Stimulated activated CD8-positive, alpha-beta memory T cell treated with anti-CD3 and anti-CD28 coated beads, Interleukin-7, amount 100 ng/mL, for 4 hours (primary cell): ENCODE measurements around the gene EYS.
"Not testable (repeated sequence)": the region's sequence is repeated elsewhere in the genome, so short reads cannot be mapped to it uniquely, and the experiment has no call there.

Experiments
- DNase-seq, 2 donors: peaks; one replicate each; pipeline ENCODE4 v3.0.0-alpha.2; 2020; ENCODE audit warnings: low read depth in 2 of 2

EYS gene

GRCh38 chr6:65633501-65633900, 73.5 kb downstream of the EYS start:
- no peak for DNase-seq

DNA sequence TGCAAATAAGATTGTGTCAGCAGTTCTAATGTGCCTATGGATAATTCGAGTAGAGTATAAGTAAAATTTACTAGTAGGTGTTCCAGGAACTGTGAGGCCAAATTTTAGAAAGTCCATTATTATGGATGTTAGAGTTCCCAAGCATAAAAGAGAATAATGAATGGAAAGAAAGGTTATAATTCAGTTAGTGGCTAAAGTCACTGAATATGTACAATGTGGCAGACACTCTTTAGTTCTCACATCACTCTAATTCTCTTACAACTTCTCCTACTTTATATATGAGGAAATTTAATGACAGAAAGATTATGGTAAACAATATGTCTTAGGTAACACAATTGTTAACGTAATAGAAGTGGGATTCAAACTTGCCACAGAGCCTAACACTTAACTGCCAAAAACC, 75.3 kb downstream of the EYS start:
- no peak for DNase-seq

DNA sequence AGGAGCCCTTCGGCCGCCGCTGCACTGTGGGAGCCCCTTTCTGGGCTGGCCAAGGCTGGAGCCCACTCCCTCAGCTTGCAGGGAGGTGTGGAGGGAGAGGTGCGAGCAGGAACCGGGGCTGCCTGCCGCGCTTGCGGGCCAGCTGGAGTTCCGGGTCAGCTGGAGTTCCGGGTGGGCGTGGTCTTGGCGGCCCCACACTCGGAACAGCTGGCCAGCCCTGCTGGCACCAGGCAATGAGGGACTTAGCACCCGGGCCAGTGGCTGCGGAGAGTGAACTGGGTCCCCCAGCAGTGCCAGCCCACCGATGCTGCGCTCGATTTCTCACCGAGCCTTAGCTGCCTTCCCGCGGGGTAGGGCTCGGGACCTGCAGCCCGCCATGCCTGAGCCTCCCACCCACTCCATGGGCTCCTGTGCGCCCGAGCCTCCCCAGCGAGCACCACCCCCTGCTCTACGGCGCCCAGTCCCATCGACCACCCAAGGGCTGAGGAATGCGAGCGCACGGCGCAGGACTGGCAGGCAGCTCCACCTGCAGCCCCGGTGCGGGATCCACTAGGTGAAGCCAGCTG, 79.5 kb downstream of the EYS start:
- not testable (repeated sequence) for DNase-seq

GRCh38 chr6:65627015-65627414, 80.0 kb downstream of the EYS start:
- no peak for DNase-seq

DNA sequence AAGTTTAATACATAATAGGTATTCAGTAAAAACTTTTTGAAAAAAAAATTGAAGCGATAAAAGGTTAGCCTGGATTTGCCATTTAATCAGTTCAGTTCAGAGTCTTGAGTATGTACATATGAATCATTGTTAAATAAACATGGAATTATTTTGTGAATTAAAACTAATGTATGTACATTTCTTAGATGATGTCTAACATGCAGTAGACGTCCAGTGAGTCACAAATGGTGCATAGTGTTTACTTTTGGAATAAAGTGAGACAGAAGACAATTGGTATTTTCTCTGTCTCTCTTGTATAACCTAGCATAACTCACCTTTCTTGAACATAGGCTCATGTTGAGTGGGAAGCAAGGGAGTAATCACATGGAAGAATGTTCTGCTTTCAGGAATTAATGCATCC, 83.5 kb downstream of the EYS start:
- no peak for DNase-seq

DNA sequence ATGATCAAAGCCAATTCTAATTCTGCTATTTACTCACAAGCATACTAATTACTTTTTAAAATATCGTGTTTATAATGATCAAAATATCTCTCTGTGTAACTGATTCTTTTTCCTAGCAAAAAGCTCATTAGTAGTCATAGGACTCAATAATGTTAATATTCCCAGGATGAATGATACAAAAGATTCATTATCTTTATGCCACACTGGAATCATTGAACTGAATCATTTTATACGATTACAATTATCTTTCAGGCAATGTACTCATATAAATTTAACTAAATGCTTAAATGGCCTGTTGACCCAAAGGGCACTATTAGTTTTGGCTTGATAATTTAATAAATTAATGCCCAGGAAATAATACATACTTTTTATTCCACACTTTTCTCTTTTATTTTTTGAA, 96.3 kb downstream of the EYS start:
- DNase-seq, result no peak

DNA sequence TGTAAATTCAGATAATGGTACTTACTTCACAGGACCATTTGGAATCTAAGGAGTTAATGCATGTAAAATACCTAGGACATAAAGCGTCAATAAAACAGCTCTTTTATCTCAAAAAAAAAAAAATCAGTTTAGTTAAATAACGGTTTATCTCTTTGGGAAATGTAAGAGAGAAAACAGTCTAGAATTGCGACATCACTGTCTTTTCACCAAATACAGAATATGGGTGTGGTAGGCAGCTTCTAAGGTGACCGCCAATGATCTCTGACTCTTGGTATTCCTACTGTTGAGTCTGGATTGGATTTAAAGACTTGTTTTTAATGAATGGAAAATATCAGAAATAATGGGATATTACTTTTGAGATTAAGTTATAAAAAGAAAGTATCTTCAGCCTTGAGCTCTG, 111.5 kb downstream of the EYS start:
- DNase-seq, result no peak

DNA sequence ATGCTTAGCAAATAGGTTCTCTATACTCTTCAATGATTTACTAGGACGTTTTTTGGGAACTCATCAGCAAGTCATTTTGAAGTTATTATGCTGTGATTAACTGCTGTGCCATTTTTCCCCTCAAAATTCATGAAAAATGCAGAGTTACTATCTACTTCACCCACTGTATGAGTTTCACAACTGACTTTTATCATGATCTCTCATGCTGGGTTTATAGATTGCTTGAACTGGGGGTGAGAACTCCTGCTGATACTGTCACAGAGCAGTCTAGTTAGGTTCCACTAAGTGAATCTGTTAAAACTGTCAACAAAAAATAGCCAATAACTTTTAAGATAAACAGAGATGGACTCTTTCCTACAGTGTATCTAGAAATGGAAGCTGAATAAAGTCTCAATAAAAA, 136.7 kb downstream of the EYS start:
- no peak for DNase-seq

GRCh38 chr6:65569505-65569904, 137.5 kb downstream of the EYS start:
- DNase-seq, result no peak

DNA sequence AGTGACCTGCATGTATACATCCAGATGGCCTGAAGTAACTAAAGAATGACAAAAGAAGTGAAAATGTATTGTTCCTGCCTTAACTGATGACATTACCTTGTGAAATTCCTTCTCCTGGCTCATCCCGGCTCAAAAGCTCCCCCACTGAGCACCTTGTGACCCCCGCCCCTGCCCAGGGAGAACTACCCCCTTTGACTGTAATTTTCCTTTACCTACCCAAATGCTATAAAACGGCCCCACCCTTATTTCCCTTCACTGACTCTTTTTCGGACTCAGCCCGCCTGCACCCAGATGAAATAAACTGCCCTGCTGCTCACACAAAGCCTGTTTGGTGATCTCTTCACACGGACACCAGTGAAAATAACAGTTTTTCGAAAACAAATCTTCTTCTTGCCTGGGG, 138.0 kb downstream of the EYS start:
- not testable (repeated sequence) for DNase-seq

DNA sequence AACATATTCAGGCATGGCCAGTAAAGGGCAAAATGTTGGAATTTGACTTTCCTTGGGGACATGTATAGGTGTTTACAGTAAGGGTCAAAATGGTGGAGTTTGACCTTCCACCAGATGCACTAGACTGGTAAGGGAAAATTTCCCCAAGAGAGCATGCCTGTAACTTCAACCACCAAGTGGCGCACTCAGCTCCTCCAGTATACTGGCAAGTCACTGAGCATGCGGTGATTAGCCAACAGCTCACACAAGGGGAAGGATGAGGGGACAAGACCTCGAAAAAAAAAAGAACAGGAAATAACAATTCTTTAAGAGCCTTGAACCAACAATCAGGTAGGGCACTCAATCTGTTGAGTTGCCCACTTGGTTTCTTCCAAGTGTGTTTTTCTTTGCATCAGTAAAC, 140.9 kb downstream of the EYS start:
- no peak for DNase-seq

DNA sequence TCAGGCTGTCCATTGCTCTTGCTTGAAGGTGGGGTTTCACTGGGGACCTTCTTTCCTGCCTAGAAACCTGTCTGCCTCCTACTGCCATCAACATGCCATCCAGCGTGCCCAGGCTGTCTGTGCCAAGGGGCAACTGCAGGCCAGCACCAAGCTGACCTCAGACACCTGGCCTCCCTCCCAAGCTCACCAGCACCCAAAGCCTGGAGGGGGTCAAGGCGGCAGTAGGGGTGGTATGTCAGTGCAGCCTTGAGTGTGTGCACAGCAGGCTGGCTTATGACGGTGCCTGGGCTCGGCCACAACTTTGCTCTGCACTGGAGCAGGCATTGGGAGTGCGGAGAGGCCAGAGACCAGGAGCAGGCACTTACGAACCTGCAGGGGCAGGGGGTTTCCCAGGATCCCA, 149.0 kb downstream of the EYS start:
- DNase-seq, result no peak

- no peak for DNase-seq
Observed at GRCh38 chr6:65557224-65557623, 149.8 kb downstream of the EYS start.

DNA sequence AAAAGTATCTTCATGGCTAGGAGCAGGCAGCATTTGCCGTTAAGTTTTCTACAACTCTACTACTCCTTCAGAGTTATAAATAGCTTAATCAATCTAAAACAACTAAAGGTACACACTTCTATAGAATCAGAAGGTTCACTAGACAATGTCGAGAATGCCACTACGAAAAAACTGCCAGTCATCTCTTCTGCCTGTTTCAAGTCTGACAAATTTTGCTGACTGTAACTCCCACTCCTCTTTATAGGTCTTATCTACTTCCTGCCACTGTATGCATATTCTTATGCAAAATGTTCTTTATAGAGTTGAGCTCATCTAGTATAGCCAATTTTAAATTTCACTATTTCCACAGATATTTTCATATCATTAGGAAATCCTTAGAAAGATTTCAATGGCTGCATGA, 160.1 kb downstream of the EYS start:
- DNase-seq, result no peak

DNA sequence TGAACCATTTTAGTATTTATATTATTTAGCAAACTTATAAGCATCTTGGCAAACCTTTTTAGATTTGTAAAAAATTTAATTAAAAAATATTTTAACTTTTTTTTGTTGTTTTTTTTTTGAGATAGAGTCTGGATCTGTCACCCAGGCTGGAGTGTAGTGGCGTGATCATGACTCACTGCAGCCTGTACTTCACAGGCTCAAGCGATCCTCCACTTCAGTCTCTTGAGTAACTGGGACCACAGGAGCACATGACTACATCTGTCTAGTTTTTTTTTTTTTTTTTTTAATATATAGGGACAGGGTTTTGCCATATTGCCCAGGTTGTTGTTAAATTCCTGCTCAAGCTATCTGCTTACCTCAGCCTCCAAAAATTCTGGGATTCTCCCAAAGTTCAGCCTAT, 161.1 kb downstream of the EYS start:
- DNase-seq, result no peak

DNA sequence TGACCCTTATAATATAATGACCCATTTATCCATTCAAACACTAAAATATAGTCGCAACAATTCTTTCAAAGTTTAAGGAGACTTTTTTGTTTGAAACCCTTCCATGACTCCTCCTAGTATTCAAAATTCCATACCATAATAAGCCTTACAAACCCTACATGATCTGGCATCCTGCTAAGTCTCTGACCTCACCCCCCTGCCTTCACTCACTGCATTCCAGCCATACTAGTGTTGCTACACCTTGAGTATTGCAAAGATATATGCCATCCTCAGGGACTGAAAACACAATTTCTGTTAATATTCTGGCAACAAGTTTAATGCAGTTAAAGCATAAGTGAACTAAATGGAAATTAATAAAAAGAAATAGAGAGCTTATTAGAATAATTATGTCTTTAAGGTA, 168.4 kb downstream of the EYS start:
- no peak for DNase-seq

DNA sequence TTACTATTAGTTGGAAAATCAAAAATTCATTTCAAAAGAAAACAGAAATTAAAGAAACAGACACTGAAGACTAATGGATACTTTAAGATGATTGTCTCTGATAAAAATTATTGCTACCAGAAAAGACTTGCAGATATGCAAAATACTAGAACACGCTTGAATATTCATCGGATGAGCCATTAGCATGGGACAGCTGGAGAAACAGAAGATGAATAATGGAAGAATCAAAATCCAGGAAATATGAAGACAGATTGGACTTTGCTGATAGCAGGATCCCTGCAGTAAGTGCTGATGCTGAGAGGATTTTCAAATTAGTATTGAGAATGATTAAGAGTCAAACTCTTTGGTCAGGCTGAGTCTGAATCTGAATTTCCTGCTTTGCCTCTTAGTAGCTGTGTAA, 169.4 kb downstream of the EYS start:
- DNase-seq, result no peak

- no peak for DNase-seq
Observed at GRCh38 chr6:65531533-65531932, 175.5 kb downstream of the EYS start.

DNA sequence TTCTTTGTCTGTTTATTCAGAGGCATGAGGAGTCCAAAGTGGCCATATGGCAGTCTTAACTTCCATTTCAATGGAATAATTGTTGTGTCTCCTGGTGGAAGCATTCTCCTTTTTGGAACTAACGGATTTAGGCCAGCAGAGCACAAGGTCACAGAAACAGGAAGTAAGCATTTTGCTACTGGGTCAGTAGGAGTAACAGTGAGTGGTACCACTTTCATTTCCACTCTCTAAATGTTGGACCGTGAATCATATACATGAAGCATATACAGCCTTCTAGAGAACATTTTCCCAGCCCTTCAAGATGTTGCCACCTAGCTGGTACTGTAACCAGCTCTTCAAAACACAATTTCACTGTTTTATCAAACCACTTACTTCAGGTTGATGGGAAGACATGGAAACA, 182.8 kb downstream of the EYS start:
- DNase-seq, result no peak

GRCh38 chr6:65505736-65506135, 201.3 kb downstream of the EYS start:
- DNase-seq, result no peak

DNA sequence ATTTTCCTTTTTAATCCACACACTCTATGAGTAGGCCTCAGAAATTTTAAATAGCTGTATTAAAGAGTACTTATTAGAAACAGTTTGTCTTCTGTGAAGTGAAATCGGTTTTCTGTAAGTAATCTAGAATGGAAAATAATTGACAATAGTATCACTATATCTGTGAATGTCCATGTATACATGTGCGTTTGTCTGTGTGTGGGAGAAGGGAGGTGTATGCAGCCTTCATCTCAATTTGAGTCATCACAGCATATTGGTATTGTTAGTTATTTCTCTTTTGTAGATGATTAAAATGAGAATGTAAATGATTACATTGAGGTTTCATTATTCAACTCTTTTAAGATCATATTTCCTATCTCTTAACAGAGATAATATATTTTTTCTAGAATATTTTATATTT, 206.0 kb downstream of the EYS start:
- no peak for DNase-seq

DNA sequence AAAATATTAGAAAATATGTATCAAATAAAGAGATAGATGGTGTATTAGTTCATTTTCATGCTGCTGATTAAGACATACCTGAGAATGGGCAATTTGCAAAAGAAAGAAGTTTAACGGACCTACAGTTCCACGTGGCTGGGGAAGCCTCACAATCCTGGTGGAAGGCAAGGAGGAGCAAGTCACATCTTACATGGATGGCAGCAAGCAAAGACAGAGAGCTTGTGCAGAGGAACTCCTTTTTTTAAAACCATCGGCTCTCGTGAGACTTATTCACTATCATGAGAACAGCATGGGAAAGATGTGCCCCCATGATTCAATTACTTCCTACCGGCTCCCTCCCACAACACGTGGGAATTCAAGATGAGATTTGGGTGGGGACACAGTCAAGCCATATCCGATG, 223.4 kb downstream of the EYS start:
- not testable (repeated sequence) for DNase-seq

DNA sequence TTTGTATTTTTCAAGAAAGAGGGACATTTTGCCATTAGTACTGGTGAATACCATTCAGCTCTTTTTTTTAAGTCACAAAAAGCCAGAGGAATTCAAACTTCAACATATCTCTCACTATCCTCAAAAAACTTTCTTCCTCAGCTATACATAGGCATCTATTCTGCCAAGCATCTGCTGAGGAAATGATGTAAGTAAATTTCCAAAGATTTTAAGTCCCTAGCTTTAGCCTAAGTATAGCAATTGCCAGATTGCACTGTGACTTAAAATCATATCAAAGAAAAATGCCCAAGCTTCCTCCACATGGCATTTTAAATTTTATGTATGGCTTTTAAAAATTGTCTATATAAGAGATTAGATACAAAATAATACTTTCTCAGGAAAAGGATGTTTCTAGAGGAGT, 237.4 kb downstream of the EYS start:
- DNase-seq, result no peak

- no peak for DNase-seq
Observed at GRCh38 chr6:65468307-65468706, 238.7 kb downstream of the EYS start.

GRCh38 chr6:65461121-65461520, 245.9 kb downstream of the EYS start:
- DNase-seq, result no peak
